TTC549 (cell line): ENCODE measurements around the gene MTMR11.
"Not testable (repeated sequence)": the region's sequence is repeated elsewhere in the genome, so short reads cannot be mapped to it uniquely, and the experiment has no call there.

Source experiments
- FAIRE-seq: peaks from 2 replicates; lab custom pipeline; 2012; peaks lifted over from hg19 to GRCh38; lab: Jason Lieb, UNC

MTMR11 gene, protein sequence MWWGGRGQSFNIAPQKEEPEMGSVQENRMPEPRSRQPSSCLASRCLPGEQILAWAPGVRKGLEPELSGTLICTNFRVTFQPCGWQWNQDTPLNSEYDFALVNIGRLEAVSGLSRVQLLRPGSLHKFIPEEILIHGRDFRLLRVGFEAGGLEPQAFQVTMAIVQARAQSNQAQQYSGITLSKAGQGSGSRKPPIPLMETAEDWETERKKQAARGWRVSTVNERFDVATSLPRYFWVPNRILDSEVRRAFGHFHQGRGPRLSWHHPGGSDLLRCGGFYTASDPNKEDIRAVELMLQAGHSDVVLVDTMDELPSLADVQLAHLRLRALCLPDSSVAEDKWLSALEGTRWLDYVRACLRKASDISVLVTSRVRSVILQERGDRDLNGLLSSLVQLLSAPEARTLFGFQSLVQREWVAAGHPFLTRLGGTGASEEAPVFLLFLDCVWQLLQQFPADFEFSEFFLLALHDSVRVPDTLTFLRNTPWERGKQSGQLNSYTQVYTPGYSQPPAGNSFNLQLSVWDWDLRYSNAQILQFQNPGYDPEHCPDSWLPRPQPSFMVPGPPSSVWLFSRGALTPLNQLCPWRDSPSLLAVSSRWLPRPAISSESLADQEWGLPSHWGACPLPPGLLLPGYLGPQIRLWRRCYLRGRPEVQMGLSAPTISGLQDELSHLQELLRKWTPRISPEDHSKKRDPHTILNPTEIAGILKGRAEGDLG

DNA sequence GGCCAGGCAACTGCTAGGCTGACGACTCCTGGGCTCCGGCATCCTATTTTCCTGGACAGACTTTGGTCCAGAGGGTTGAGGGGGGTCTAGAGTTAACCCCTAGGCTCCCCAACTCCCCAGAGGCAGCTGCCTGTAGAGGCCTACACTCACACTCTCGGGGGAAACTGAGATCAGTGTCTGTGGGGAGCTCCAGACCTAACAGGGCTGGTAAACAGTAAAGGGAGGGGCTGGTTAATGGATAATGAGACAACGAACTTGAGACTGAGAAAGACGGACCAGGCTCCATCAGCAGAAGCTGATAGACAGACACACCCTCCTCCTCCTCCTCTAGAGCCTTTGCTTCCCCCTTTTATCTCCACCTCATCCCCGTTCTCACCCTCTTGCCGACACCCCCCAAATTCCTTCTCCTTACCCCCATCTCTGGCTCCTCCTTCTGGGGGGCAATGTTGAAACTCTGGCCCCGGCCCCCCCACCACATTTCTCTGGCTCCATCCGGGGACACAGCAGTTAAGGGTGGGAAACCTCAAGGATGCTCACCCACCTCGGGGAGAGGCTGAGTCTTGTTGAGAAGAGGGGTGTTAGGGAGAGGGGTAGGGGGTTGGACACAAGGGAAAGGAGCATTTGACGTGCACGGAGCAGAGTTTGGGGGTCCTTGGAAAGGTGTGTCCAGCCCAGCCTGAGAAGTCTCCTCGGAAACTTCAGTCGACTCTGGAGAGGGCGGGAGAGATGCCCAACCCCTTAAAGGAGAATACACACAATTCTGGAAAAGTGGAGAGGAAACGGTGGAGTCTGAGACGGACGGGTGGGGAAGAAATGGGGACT, at the start of gene MTMR11:
Gene MTMR11, minus strand, starts transcription at position 710 of the 822 bp plus-strand sequence. Its CDS starts 232 bp downstream, at position 478.
- no peak for FAIRE-seq

DNA sequence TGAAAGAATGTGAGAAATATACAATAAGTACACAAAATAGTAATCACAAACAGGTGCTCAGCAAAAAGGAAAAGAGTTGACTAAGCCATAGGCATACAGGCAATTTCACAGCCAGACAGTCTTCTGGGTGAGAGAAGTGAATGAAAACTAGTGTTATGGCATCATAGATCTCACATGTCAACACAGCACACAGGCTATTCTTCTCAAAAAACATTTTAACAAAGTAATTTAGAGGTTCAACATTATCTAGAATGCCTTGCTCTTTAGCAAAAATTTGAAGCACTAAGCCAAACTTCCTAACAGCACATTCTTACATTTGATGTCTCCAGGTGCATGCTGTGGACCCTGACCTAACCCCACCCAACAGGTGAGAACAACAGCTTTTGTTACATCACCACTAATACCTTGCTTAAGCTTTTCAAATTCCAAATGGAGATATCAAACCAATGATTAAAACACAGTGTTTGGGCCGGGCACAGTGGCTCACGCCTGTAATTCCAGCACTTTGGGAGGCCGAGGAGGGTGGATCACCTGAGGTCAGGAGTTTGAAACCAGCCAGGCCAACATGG, 43.4 kb upstream of the MTMR11 start:
- no peak for FAIRE-seq

DNA sequence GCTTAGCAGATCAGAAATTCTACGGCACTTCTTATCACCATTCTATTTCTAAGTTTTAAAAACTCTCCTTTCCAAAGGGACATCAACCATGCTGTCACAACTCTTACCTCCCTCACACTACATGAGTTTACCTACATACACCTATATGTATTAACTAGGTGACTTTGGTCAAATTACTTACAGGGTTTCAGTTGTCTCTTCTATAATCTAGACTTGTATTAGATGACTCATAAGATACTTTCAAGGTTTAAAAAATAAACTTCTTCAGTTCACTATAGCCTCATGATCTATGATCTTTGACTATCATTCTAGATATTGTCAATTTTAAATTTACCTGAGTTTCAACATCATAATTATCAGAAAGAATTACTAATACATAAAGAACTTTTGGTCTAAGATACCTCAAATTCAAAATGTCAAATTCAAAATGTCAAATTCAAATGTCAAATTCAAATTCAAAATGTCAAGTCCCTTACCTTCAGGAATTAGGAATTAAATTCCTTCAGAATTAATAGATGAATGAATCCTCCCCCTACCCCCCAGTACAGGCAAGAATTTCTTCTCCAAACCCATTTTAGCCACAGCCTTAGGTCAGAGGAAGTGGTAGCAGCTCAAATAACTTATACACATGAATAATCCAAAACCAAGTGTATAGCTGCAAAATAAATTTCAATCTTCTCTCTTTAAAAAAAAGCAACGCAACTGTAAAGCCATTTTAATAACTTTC, 42.7 kb upstream of the MTMR11 start:
- FAIRE-seq, result peak; percentile 78

DNA sequence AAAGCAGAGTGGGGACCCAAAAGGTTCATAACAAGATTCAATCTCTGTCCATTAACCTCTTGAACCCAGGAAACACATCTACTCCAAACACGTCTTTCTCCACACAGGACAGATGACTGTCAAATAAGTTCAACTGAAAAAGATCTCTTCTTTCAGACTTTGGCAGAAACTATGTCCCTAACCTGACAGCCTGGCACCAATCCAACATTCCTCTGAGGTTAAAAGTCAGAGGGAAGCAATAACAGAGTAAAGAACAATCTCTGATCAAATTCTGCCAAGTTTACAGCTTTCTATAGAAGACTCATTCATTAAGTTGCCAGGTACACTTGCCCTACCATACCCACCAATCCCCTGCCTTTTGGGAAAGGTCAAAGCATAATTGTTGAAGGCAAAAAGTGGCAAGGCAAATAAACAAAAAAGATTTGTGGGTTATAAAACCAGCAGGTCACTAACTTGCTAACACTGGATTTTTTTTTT, 41.9 kb upstream of the MTMR11 start:
- no peak for FAIRE-seq

DNA sequence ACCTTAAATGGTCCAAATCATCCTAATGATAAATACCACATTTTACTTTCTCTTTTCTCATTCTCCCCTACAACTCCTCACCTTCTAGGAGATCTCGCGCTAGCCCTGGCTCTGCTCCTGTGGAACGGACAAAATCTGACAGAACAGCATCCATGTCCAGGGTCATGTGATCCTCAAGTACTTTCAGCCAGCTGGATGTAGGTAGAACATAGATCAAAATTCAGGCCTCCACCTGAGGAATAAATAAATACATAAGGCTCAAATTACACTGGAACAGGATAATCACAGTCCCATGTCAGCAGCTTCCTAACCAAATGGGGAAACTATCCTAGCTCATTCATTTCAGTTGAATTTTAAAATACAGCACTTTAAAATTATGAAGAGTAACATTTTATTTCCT, 40.7 kb upstream of the MTMR11 start:
- no peak for FAIRE-seq

DNA sequence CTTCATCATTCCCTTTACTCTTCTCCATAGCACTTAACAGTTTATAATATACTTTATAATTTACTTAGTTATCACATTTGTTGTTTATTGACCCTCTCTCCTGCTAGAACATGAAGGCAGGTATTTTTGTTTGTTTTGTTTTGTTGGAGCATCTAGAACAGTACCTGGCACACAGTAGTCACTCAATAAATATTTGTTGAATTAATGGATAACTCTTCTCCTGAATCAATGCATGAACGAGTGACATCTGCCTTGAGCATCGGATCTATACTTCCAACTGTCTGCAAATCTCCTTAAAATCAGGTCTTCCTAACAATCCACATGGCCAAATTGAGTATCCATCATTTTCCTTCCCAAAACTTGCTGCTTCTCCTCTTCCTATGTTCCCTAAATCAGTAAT, 35.9 kb upstream of the MTMR11 start:
- no peak for FAIRE-seq

DNA sequence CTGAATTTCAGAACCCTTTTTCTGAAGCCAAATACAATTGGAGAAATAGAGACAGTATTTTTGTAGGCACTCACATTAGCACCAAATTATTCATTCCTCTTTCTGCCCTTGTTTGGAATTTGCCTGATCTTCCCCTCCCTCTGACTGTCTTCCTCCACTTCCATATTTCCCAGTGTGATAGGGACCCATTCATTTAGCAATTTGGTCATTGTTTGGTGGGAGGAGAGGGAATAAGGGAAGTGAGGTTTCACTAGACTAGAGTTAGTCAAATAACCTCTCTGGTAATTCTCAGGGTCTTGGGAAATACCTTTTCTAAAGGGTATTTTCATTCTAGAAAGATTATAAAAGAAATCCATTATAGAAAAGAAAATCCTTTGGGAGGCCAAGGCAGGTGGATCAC, 31.0 kb upstream of the MTMR11 start:
- FAIRE-seq, result no peak

DNA sequence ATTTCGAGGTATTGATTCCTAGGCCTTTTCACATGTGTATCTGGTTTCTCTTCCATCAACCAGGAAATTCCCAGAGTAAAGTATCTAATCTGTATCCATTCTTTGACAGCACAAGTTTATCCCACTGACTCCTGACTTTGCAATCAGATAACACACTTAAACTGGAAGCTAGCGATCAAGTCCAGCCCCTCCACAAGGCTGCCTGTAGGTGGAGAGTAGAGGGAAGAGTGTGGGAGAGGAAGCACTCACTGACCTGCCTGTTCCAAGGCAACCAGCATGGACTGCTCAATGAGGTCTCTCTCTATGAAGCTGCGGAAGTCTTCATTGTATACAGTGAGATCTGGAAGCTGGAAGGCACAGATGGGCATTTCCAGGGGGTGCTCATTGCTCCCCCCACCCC, 30.4 kb upstream of the MTMR11 start:
- FAIRE-seq, result no peak

DNA sequence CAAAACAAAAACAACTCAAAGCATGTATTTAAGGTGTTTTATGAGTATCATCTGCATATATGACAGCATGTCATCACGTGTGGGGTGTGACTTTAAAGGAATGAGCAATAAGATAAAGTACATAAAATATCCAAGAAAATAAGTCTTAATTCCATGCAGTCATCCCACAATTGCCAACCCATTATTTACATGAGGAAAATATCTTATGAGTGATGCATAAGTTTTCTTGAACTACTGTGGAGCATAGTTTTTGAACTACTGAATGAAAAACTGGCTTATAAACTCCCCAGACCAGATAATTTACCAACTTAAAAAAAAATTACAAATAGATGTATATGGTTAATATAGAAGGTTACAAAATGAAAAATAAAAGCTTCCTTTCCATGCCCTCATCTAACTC, 29.7 kb upstream of the MTMR11 start:
- no peak for FAIRE-seq

DNA sequence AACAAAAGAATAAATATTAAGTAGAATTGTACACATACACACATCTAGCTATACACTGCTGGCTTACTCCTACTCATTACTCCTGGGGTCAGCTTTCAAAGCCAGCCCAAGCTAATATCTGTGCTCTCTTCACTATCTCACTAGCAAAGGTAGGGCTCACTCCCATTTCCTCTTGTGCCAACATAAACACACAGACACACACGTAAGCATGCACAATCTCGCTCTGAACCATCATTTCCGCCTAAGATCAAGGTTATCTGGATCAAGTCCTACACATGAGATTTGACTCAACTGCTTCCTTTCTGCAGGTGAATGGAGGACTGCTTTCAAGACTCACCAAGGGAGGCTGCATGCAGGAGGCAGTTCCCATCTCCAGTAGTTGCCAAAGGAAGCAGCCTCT, 28.8 kb upstream of the MTMR11 start:
- no peak for FAIRE-seq

DNA sequence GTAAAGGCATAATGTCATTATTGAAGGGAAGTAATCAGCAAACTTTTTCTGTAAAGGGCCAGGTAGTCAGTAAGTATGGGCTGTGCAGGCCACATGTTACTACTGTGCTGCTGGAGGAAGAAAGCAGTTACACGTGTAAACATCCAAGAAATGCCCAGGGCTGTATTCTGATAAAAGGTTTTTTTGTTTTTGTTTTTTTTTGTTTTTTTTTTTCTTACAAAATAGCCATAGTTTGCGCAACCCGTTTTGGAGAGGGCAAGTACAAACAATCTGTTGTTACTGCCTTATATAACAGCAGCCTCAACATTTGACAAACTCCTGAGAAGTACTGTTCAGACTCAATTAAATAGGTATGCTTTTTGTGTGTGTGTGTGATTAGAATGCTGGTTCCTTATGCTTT, 26.7 kb upstream of the MTMR11 start:
- FAIRE-seq, result no peak

DNA sequence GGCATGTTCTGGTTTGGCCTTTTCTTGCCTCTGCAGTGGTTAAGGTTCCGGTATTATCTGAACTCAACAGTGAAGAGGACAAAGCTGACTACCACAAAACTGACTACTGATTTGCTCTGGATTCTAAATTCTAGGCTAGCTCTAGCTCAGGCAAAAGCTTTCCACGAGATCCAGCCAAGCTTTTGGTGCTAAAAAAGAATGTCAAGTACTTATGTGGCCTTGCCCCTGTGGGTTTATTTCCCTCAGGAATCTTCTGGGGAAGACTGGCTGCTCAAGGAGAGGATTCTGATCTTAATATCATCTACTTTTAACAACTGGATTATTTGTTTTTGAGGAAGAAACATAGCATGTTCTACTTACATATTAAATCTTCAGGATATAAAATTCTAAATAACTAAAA, 26.1 kb upstream of the MTMR11 start:
- FAIRE-seq, result no peak

DNA sequence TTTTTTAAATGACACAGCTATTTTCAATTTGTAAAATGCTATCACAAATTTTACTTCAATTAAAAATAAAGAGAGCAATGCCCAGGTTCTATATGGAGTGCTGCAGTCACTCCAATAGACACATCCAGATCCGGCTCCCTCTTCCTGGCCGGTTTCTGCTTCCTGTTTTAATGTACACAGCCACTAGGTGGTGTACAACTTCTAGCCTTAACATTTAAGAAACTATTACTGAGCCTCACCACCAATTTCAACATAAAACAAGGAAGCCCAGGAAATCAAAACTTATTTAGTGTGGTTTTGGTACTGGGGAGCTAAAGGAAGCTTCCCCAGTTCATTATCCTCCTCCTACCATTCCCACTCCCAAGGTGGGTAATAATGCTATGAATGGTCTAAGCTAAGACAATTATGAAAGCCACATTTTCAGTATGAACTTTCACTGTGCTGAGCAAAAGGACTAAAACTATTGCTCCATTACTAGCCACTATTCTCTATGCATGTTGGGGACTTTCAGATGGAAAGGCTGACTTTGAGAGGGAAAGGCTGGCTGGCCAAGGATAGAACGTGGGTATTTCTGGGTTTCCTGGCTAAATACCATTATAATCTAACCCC, 25.5 kb upstream of the MTMR11 start:
- FAIRE-seq, result peak; percentile 95

DNA sequence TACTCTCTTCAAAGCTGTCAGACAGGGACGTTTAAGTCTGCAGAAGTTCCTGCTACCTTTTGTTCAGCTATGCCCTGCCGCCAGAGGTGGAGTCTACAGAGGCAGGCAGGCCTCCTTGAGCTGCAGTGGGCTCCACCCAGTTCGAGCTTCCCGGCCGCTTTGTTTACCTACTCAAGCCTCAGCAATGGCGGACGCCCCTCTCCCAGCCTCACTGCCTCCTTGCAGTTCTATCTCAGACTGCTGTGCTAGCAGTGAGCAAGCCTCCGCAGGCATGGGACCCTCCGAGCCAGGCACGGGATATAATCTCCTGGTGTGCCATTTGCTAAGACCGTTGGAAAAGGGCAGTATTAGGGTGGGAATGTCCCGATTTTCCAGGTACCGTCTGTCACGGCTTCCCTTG, 20.9 kb upstream of the MTMR11 start:
- not testable (repeated sequence) for FAIRE-seq

DNA sequence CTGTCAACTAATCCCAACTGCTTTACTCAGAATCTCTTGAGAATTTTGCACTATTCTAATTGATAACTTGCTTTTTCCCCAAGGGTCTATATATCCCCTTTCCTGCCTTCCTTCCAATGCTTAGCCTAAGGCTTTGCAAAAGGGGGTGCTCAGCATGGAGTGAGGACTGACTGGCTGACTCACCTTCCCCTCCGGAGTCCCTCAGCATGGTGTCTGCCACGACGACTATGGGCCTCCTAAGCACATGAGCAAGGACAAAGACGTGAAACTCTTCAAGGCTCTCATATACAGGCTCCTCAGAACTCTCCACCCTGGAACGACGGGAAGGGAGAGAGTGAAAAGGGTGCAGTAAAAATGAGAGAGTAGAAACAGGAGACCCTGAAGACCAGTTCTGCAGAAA, 13.2 kb upstream of the MTMR11 start:
- FAIRE-seq, result no peak

DNA sequence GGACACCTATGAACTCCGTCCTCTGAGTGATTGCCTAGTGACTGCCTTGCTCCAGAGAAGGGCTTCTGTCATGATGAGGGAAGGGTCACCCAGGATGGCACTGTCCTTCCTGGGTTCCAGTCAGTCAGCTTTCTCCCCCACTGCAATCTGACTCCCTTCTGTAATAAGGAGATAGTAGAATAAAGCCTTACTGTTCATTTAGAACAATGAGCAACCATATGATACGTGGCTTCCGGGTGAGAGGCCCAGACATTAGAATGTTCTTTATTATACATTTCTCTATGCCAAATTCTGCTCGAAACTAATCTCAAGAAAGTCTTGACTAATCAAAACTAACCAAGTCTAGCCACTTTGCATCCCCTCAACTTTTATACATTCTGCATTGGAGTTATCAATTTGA, 8.5 kb upstream of the MTMR11 start:
- no peak for FAIRE-seq

DNA sequence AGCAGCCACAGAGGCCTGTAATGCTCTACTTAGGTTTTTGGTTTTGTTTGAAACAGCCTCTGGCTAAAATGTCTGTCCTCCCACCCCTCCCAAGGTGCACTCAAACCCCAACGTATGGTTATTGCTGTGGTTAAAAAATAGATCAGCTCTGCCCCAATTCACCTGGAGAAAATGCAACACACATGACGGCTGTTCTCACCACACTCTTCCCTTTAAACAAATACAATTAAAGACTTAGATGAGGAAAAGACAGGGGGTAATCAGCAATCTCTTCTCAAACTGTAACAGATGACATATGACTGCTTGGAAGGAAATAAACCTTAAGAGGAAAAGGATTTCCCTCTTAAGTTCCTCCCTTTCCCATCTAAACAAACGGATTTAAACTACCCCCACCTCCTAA, 6.2 kb upstream of the MTMR11 start:
- FAIRE-seq, result no peak

DNA sequence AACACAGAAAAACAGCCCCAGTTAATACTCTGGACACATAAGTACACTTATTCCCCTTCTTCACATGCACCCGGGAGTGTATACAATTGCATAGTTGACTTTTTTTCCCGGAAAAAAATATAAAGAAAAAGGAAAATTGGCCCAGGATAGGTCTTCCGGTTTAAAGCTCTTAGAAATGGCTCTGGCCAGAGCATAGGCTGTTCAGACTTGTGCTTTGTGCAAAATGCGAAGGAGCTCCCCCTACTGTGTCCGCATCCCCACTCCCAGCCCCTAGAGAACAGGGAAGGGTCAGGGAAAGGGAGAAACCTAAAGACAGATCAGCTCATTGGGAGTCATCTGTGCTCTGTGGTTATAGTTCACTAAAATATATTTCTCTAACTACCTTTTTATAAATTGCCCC, 5.5 kb upstream of the MTMR11 start:
- peak; percentile 95 for FAIRE-seq

DNA sequence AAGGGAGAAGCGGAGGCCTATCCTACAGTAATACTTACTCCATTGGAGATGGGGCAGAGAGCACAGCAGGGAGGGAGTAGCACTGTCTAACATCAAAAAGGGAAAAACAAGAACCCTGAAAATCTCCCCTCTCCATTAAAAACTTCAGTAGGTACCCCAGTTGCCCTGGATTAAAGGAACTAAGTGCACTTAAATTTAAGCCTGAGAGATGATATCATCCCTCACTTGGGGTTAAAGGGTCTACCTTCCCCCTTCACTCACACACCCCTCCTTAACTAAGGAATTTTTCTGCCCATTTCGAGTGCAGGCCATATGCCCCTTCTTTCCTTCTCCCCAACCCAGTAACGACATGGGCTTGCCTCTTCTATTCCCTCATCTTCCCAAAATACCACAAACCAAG, 3.7 kb upstream of the MTMR11 start:
- no peak for FAIRE-seq

DNA sequence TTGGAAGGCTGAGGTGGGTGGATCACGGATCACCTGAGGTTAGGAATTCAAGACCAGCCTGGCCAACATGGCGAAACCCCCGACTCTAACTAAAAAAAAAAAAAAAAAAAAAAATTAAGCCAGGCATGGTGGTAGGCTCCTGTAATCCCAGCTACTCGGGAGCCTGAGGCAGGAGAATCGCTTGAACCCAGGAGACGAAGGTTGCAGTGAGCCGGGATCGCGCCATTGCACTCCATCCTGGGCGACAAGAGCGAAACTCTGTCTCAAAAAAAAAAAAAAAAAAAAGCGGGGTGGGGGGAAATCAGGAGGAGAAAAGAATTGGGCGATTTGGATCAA, 2.0 kb upstream of the MTMR11 start:
- not testable (repeated sequence) for FAIRE-seq

DNA sequence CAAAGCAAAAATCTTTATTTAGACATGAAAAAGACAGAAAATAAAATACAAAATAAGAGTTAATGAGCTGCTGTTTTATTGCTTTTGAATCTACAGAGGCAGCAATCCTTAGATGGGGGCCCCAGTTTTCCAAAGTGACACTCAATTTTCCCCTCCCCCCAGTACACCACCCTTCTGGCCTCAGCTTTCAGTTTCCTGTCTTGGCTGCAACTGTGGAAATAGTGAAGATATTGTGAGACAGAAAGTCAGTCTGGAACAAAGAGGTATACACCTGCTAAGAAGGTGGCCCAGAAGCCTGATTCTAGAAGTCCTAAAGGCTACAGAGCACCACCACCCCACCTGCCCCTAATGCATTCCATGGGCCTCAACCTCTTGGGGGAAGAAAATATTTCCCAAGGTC, 1.1 kb upstream of the MTMR11 start:
- no peak for FAIRE-seq
